ENCODE data around the gene GRM4. TPM values are rescaled to one million over a fixed set of nuclear protein-coding genes. Genes with fewer than 3 reads are reported as not detected.

Gene GRM4
- total RNA-seq, 1 donor from 2014 or later = not detected

- H3K9me3 ChIP-seq = no peaks in the 10 kb centered on the region
- no peak overlapping the region for H3K4me3 ChIP-seq
- no peak for DNase-seq (ENCODE audit: low spot score in 2 of 2)
- H3K27ac ChIP-seq = no peak overlapping the region
- peak; percentile 41 to 57 (median 55) for TF ChIP-seq CTCF (IDR thresholded peaks at IDR 0.05)
- intact Hi-C loops (cut with DNase I) = no loop called here
- no peaks in the 10 kb centered on the region for H3K36me3 ChIP-seq
- no peaks in the 10 kb centered on the region for H3K27me3 ChIP-seq
- no peaks in the 10 kb centered on the region for H3K4me1 ChIP-seq
These were observed 118.4 kb downstream of the GRM4 start for GRCh38 chr6:34027445-34027936.

DNA sequence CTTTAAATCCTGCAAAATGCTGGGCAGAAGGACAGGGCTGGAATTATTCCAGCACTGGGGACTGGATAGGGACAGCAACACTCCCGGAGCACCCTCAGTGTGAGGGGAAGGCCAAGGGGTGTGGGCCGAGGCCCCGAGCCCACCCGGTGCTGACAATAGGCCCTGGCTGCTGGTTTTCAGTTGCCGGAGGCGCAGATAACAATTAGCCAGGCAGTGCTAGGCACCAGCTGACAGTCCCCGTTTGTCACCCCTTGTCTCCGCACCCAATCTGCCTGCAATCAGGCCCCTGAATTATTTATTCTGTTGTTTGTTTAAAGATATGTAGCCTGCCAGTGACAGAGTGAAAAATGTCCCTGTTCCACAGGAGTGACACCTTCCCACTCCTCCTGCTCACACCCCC is 120.0 kb downstream of the GRM4 start:
- DNase-seq (ENCODE audit: low spot score in 2 of 2) = no peak
- no peak overlapping the region for H3K27ac ChIP-seq
- H3K36me3 ChIP-seq = no peaks in the 10 kb centered on the region
- no peaks in the 10 kb centered on the region for H3K9me3 ChIP-seq
- H3K27me3 ChIP-seq = no peaks in the 10 kb centered on the region
- intact Hi-C loops (cut with DNase I) = no loop called here
- TF ChIP-seq CTCF (IDR thresholded peaks at IDR 0.05) = no peak
- no peaks in the 10 kb centered on the region for H3K4me1 ChIP-seq
- H3K4me3 ChIP-seq = no peak overlapping the region

DNA sequence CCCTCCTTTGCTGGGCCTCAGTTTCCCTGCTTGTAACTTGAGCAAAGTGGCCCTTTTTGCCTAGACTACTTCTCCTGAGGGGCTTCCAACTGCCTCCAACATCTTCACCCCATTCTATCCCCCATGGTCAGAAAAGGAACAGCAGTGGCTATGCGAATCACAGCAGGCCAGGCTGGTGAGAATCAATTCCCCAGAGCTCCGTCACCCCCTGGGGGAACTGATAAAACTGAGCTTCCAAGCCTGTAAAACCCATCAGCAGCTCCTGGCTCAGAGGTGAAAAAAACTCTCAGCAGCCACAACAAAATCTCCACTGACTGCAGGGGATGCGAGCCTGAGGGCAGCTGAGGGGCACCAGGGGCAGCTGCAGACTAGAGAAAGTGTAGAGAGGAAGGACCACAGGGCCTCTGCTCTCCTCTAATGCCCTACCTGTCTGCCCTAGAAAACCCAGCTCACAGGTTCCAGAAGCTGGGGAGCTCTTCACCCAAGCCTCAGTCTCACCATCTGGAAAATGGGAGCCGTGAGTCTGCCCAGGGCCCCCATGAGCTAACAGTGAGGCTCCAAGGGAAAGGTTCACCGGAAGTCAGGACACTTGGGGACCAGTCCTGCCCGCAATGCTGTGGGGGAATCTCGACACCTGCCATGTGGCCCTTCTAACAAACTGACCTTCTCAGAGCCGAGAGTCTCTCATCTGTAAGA is 120.6 kb downstream of the GRM4 start:
- H3K27ac ChIP-seq = no peak overlapping the region
- H3K9me3 ChIP-seq = no peaks in the 10 kb centered on the region
- no peak overlapping the region for H3K4me3 ChIP-seq
- H3K4me1 ChIP-seq = no peaks in the 10 kb centered on the region
- no peak for TF ChIP-seq CTCF (IDR thresholded peaks at IDR 0.05)
- no peak for DNase-seq (ENCODE audit: low spot score in 2 of 2)
- H3K27me3 ChIP-seq = no peaks in the 10 kb centered on the region
- intact Hi-C loops (cut with DNase I) = no loop called here
- H3K36me3 ChIP-seq = no peaks in the 10 kb centered on the region

GRCh38 chr6:34022873-34023255 is 123.0 kb downstream of the GRM4 start:
- no peaks in the 10 kb centered on the region for H3K27me3 ChIP-seq
- no peak overlapping the region for H3K27ac ChIP-seq
- no peak for DNase-seq (ENCODE audit: low spot score in 2 of 2)

DNA sequence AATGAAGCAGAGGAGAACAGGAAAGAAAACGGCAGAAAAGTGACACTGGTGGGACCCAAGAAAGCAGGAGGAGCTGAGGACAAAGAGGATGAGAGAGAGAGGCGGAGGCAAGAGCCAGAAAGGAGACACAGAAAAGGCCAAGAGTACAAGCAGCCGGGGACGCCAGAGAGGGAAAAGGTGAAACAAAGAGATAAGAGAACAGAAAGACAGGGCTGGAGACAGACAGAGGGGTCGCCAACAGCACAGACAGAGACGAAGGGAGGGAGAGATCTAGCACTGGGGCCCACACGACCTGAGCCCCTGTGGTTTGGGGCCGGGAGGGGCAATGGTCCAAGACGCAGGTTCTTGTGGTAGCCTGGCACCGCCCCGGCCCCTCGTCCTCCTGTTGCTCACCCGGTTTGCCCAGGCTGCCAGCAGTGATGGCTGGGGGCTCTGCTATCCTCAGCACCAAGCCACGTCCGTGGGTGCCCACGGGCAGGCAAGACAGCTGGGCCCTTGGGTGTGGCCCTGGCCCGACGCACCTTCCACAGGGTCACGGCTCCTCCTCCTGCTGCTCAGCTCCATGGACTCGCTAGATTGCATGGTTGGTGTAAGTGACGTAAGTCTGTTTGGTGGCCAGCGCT is 123.5 kb downstream of the GRM4 start:
- no peak for TF ChIP-seq CTCF (IDR thresholded peaks at IDR 0.05)
- intact Hi-C loops (cut with DNase I) = no loop called here
- Histone ChIP-seq H3K4me3 (no peak overlapping the region), H3K4me1 (no peaks in the 10 kb centered on the region), H3K36me3 (no peaks in the 10 kb centered on the region), H3K27me3 (no peaks in the 10 kb centered on the region), H3K27ac (no peak overlapping the region), H3K9me3 (no peaks in the 10 kb centered on the region)
- no peak for DNase-seq (ENCODE audit: low spot score in 2 of 2)

More at GRCh38 chr6:34022873-34023255, 123.0 kb downstream of the GRM4 start:
- intact Hi-C loops (cut with DNase I) = no loop called here
- H3K36me3 ChIP-seq = no peaks in the 10 kb centered on the region
- H3K4me3 ChIP-seq = no peak overlapping the region
- no peaks in the 10 kb centered on the region for H3K4me1 ChIP-seq
- no peaks in the 10 kb centered on the region for H3K9me3 ChIP-seq
- TF ChIP-seq CTCF (IDR thresholded peaks at IDR 0.05) = no peak
